HuH-7.5 (cell line): ENCODE measurements around the gene GUCY1A1.
"Not testable (repeated sequence)": the region's sequence is repeated elsewhere in the genome, so short reads cannot be mapped to it uniquely, and the experiment has no call there.

Experiments
- DNase-seq: peaks from one replicate; pipeline ENCODE4 v3.0.0; 2011; ENCODE audit warnings: low spot score

GUCY1A1 gene

GRCh38 chr4:155666344-155667221 is at the start of gene GUCY1A1:
Gene GUCY1A1 (plus strand): TSS chr4:155666848. CDS start chr4:155696868, 30,020 bp downstream.
- no peak for DNase-seq

- no peak for DNase-seq
Observed at GRCh38 chr4:155617296-155617695, 49.4 kb upstream of the GUCY1A1 start.

GRCh38 chr4:155618183-155618838 is 48.3 kb upstream of the GUCY1A1 start:
- DNase-seq = no peak

GRCh38 chr4:155620637-155621036 is 46.0 kb upstream of the GUCY1A1 start:
- DNase-seq = no peak

- no peak for DNase-seq
Observed at GRCh38 chr4:155624478-155624877, 42.2 kb upstream of the GUCY1A1 start.

GRCh38 chr4:155626561-155626960 is 40.1 kb upstream of the GUCY1A1 start:
- DNase-seq = no peak

GRCh38 chr4:155629183-155629825 is 37.3 kb upstream of the GUCY1A1 start:
- DNase-seq = no peak

GRCh38 chr4:155629956-155630355 is 36.7 kb upstream of the GUCY1A1 start:
- DNase-seq = no peak

- no peak for DNase-seq
Observed at GRCh38 chr4:155632310-155632840, 34.3 kb upstream of the GUCY1A1 start.

GRCh38 chr4:155638195-155638965 is 28.3 kb upstream of the GUCY1A1 start:
- no peak for DNase-seq

GRCh38 chr4:155639704-155640523 is 26.7 kb upstream of the GUCY1A1 start:
- DNase-seq = no peak

GRCh38 chr4:155640751-155641150 is 25.9 kb upstream of the GUCY1A1 start:
- DNase-seq = no peak

GRCh38 chr4:155643087-155643486 is 23.6 kb upstream of the GUCY1A1 start:
- DNase-seq = no peak

- no peak for DNase-seq
Observed at GRCh38 chr4:155646001-155646400, 20.6 kb upstream of the GUCY1A1 start.

GRCh38 chr4:155650785-155651184 is 15.9 kb upstream of the GUCY1A1 start:
- not testable (repeated sequence) for DNase-seq

GRCh38 chr4:155653052-155653451 is 13.6 kb upstream of the GUCY1A1 start:
- no peak for DNase-seq

GRCh38 chr4:155656025-155656424 is 10.6 kb upstream of the GUCY1A1 start:
- DNase-seq = no peak

- DNase-seq = no peak
Observed at GRCh38 chr4:155657169-155657568, 9.5 kb upstream of the GUCY1A1 start.

GRCh38 chr4:155657985-155658680 is 8.5 kb upstream of the GUCY1A1 start:
- DNase-seq = no peak

- no peak for DNase-seq
Observed at GRCh38 chr4:155658681-155659064, 8.0 kb upstream of the GUCY1A1 start.
